Peyer's patch (tissue), 4 donors: Measurements from ENCODE around the gene ZNF425.

Experiments used
- CTCF ChIP-seq, 6 experiments: fragments of 450-650 bp in 4 of 6; fragments of 200-600 bp in 2 of 6; sonication (generic) in 1 of 6; IDR thresholded peaks; one replicate each; pipeline ENCODE4 v1.5.1; 2017 to 2019; ENCODE audit warnings: antibody characterized with exemption in 6 of 6, mild to moderate bottlenecking in 3 of 6, moderate library complexity in 1 of 6
- POLR2A ChIP-seq, 2 donors: fragments of 450-650 bp; IDR thresholded peaks; one replicate each; pipeline ENCODE4 v1.5.1; 2017; ENCODE audit warnings: antibody characterized with exemption in 2 of 2, mild to moderate bottlenecking in 2 of 2, moderate library complexity in 2 of 2

- TF ChIP-seq CTCF (IDR thresholded peaks at IDR 0.05) (no peak), POLR2A (IDR thresholded peaks at IDR 0.05) (no peak)
These were observed 66.0 kb downstream of the ZNF425 start for GRCh38 chr7:149060156-149060555.
